BJ (cell line): ENCODE measurements around the gene HRH2. TPM values are rescaled to one million over a fixed set of nuclear protein-coding genes. Genes with fewer than 3 reads are reported as not detected.

ENCODE experiments used
- CTCF ChIA-PET: fragments of 350-600 bp; formaldehyde crosslinking; extraction: SDS; loops from one replicate; lab custom pipeline; 2021; ENCODE audit warnings: antibody characterized with exemption, inconsistent platforms; lab: Yijun Ruan, JAX
- POLR2A ChIA-PET: fragments of 300-600 bp; sonication (Branson Sonifier 250); formaldehyde crosslinking; extraction: SDS; loops from one replicate; lab custom pipeline; 2021; ENCODE audit warnings: antibody characterized with exemption; lab: Charles Lee
- DNase-seq: peaks from one replicate; pipeline ENCODE4 v3.0.0-alpha.2; 2011; ENCODE audit warnings: low read depth
- H3K27me3 ChIP-seq: 2 replicates; pipeline ENCODE4 v1.6.0; 2011; ENCODE audit warnings: low read length; ENCODE audit not compliant: control insufficient read depth, insufficient read depth
- H3K36me3 ChIP-seq: 2 replicates; pipeline ENCODE4 v1.5.1; 2011; ENCODE audit warnings: low read length; ENCODE audit not compliant: control insufficient read depth, insufficient read depth
- H3K4me3 ChIP-seq: 2 replicates; pipeline ENCODE4 v1.5.1; 2011; ENCODE audit warnings: low read depth, mild to moderate bottlenecking, control low read depth, low read length
- CTCF ChIP-seq: IDR thresholded peaks from 2 replicates; pipeline ENCODE4 v1.5.1; 2011; ENCODE audit warnings: low read depth, mild to moderate bottlenecking, control low read depth, inconsistent platforms, low read length, moderate library complexity; ENCODE audit not compliant: insufficient read depth
- polyA plus RNA-seq: library from polyadenylated mRNA; depleted of rRNA; stranded (reverse); fragments of >200 nt; gene quantifications from 2 replicates; pipeline ENCODE4 v1.2.3, GENCODE V29; 2011

Gene HRH2
- polyA plus RNA-seq, 1 experiment: not detected

GRCh38 chr5:175747539-175748060, 89.7 kb downstream of the HRH2 start:
- DNase-seq: no peak
- TF ChIP-seq CTCF: no peak
- Histone ChIP-seq H3K27me3 (no peaks in the 10 kb centered on the region), H3K36me3 (no peaks in the 10 kb centered on the region), H3K4me3 (no peak overlapping the region)
- ChIA-PET CTCF (no interaction called here), POLR2A (no interaction called here)

GRCh38 chr5:175748650-175749049, 90.8 kb downstream of the HRH2 start:
- DNase-seq: no peak
- Histone ChIP-seq H3K36me3 (no peaks in the 10 kb centered on the region), H3K27me3 (no peaks in the 10 kb centered on the region), H3K4me3 (no peak overlapping the region)
- TF ChIP-seq CTCF: no peak
- CTCF ChIA-PET: interaction anchor here (2.2 kb wide), 1 partner anchor 19 kb away, joined by 7 read pairs; no protein-coding TSS in a partner anchor
- POLR2A ChIA-PET: no interaction called here

- no peaks in the 10 kb centered on the region for H3K36me3 ChIP-seq
- H3K27me3 ChIP-seq: no peaks in the 10 kb centered on the region
- H3K4me3 ChIP-seq: no peak overlapping the region
- CTCF ChIA-PET: interaction anchor here (2.2 kb wide), 1 partner anchor 20 kb away, joined by 7 read pairs; no protein-coding TSS in a partner anchor
- no peak for TF ChIP-seq CTCF
- POLR2A ChIA-PET: no interaction called here
- no peak for DNase-seq
These were observed 91.7 kb downstream of the HRH2 start for GRCh38 chr5:175749591-175749990.

GRCh38 chr5:175750511-175750931, 92.7 kb downstream of the HRH2 start:
- TF ChIP-seq CTCF: no peak
- Histone ChIP-seq H3K27me3 (no peaks in the 10 kb centered on the region), H3K36me3 (no peaks in the 10 kb centered on the region), H3K4me3 (no peak overlapping the region)
- POLR2A ChIA-PET: no interaction called here
- CTCF ChIA-PET: no interaction called here
- DNase-seq: no peak

- H3K4me3 ChIP-seq: no peak overlapping the region
- H3K36me3 ChIP-seq: no peaks in the 10 kb centered on the region
- no peak for DNase-seq
- no peak for TF ChIP-seq CTCF
- H3K27me3 ChIP-seq: no peaks in the 10 kb centered on the region
- ChIA-PET POLR2A (no interaction called here), CTCF (no interaction called here)
These were observed 93.5 kb downstream of the HRH2 start for GRCh38 chr5:175751369-175751768.
